HS-5 (cell line): ENCODE data around the gene ABHD10.
"Not testable (repeated sequence)": the region's sequence is repeated elsewhere in the genome, so short reads cannot be mapped to it uniquely, and the experiment has no call there.

ENCODE experiments used
- DNase-seq: peaks from one replicate; pipeline ENCODE4 v3.0.0-alpha.2; 2012; ENCODE audit warnings: low read depth

Gene ABHD10

GRCh38 chr3:112034436-112034835 lies 55.6 kb downstream of the ABHD10 start, which contains the start of gene TMPRSS7:
TSS of gene TMPRSS7 (plus strand) at chr3:112034736. CDS start at chr3:112034846, 110 bp downstream.
- no peak for DNase-seq

- no peak for DNase-seq
Observed at GRCh38 chr3:112035241-112035640, 56.4 kb downstream of the ABHD10 start.

GRCh38 chr3:112037194-112037593 lies 58.4 kb downstream of the ABHD10 start:
- not testable (repeated sequence) for DNase-seq

- no peak for DNase-seq
Observed at GRCh38 chr3:112038863-112039262, 60.0 kb downstream of the ABHD10 start.

- no peak for DNase-seq
Observed at GRCh38 chr3:112041321-112041720, 62.5 kb downstream of the ABHD10 start.

- no peak for DNase-seq
Observed at GRCh38 chr3:112042842-112043280, 64.0 kb downstream of the ABHD10 start.
